Upper lobe of left lung (tissue), 4 donors: ENCODE data around the gene NTNG2.

Source experiments
- CTCF ChIP-seq, 6 experiments: fragments of 450-650 bp in 4 of 6; fragments of 200-600 bp in 2 of 6; sonication (generic) in 2 of 6; IDR thresholded peaks; one replicate each; pipeline ENCODE4 v1.5.1; 2016 to 2019; ENCODE audit warnings: antibody characterized with exemption in 6 of 6
- POLR2A ChIP-seq, 4 donors: fragments of 450-650 bp; IDR thresholded peaks; one replicate each; pipeline ENCODE4 v1.5.1; 2016 to 2017; ENCODE audit warnings: antibody characterized with exemption in 4 of 4, mild to moderate bottlenecking in 2 of 4

GRCh38 chr9:132244582-132245455 is 83.0 kb downstream of the NTNG2 start:
- TF ChIP-seq CTCF (IDR thresholded peaks at IDR 0.05) (no peak), POLR2A (IDR thresholded peaks at IDR 0.05) (no peak)
